ENCODE results near the gene CTNND2.
"Not testable (repeated sequence)": the region's sequence is repeated elsewhere in the genome, so short reads cannot be mapped to it uniquely, and the experiment has no call there.

Gene CTNND2

GRCh38 chr5:11323761-11324160 lies 580.5 kb downstream of the CTNND2 start:
- FAIRE-seq (no peak), DNase-seq (ENCODE audit: insufficient read length, low spot score) (no peak)
- no peak for TF ChIP-seq POLR2A (IDR thresholded peaks at IDR 0.05; ENCODE audit: low read depth, low read length)

DNA sequence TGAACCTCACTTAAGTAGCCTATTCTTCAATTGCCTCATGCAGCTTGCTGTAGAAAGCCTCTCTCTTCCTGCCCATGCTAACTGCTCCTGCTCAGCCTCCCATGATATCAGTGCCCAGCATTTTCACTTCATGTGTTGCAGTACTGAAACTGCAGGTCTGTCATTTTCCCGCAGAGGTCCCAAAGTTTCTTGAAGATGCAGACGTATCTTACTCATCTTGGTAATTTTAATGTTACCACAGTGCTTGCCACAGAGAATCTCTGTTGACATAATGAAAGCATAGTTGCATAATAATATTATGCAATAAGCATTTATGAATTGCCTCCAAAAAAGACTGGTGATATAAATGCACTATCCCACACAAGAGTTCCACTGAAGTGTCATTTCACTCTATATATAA lies 582.1 kb downstream of the CTNND2 start:
- DNase-seq (ENCODE audit: insufficient read length, low spot score) (no peak), FAIRE-seq (no peak)
- no peak for TF ChIP-seq POLR2A (IDR thresholded peaks at IDR 0.05; ENCODE audit: low read depth, low read length)

DNA sequence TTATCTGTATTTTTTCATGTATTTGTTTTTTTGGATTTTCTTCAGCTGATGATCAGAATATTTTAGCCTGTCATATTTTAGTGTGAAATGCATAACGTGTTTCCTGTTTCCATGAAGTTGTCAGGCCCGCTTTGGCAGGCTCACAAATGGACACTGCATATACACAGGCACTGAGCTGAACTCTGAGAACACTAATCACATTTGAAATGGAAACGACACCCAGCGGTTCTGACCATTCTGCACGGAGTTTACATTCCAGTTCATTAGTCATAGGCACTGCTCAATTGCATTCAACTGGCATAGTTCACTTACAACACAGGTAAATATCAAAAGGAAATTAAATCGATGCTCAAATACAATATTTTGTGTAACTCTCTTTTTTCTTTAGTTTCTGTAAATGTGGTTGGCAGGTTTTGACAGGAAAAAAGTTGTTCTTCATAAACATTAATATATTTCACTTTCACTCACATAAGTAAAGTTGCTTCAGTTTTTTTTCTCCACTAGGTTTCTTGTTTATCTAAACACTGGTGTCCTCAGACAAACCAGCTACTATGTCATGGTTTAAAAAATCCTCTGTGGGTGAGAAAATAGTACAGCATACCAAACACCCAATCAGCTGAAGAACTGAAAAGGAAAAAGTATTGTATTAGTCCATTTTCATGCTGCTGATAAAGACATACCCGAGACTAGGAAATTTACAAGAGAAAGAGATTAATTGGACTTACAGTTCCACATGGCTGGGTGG lies 584.2 kb downstream of the CTNND2 start:
- FAIRE-seq: no peak

DNA sequence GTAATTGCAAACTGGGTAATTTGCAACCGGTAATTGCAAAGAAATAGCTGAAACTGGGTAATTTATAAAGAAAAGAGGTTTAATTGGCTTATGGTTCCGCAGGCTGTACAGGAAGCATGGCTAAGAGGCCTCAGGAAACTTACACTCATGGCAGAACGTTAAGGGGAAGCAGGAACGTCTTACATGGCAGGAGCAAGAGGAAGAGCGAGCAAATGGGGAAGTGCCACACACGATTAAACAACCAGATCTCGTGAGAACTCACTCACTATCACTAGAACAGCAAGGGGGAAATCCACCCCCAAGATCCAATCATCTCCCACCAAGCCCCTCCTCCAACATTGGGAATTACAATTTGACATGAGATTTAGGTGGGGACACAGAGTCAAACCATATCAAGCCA lies 590.6 kb downstream of the CTNND2 start:
- DNase-seq (ENCODE audit: insufficient read length, low spot score); FAIRE-seq: not testable (repeated sequence)

More for the DNA sequence above, 584.2 kb downstream of the CTNND2 start:
- peak; percentile 9 for DNase-seq (ENCODE audit: insufficient read length, low spot score)
- TF ChIP-seq POLR2A (IDR thresholded peaks at IDR 0.05; ENCODE audit: low read depth, low read length): no peak

GRCh38 chr5:11311731-11312130 lies 592.5 kb downstream of the CTNND2 start:
- FAIRE-seq: no peak
- no peak for DNase-seq (ENCODE audit: insufficient read length, low spot score)
- TF ChIP-seq POLR2A (IDR thresholded peaks at IDR 0.05; ENCODE audit: low read depth, low read length): no peak

GRCh38 chr5:11311272-11311671 lies 593.0 kb downstream of the CTNND2 start:
- no peak for FAIRE-seq
- no peak for TF ChIP-seq POLR2A (IDR thresholded peaks at IDR 0.05; ENCODE audit: low read depth, low read length)
- DNase-seq (ENCODE audit: insufficient read length, low spot score): no peak

- DNase-seq (ENCODE audit: insufficient read length, low spot score) (no peak), FAIRE-seq (no peak)
- TF ChIP-seq POLR2A (IDR thresholded peaks at IDR 0.05; ENCODE audit: low read depth, low read length): no peak
These were observed 594.1 kb downstream of the CTNND2 start for GRCh38 chr5:11310158-11310557.

DNA sequence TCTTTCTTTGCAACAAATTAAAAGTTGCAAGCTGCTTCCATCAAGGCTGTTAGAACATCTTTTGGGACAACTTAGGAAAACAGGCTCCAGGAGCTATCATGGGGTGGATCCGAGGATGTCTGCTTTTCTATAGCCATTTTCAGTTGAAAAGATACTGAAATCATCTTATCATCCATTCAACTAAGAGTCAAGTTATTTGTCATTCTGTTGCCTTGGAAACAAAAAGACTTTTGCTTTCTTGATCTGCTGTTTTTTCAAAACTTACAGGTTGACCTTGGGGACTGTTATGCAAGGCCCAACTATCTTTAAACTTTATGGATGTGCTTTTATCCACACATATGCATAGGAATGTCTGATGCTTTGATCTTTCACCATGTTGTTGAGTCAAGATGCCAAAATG lies 597.9 kb downstream of the CTNND2 start:
- DNase-seq (ENCODE audit: insufficient read length, low spot score) (no peak), FAIRE-seq (no peak)
- TF ChIP-seq POLR2A (IDR thresholded peaks at IDR 0.05; ENCODE audit: low read depth, low read length): no peak

DNA sequence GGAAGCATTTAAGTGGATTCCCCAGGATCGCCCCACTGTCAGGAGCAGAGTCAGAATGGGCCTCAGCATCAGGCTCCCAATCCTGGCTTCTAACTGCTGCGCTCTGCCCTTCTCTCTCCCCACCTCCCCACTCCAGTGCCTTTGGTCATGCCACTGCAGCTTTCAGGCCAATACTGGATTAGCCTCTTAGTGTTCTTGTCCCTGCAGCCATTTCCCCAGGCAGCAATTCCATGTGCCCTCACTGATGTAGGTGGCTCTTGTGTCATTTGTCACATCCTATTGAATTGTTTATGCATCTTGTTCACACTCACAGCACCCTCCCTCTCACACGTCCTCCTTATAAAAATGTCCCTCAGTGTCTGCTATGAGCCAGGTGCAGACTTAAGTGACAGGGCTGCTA lies 599.0 kb downstream of the CTNND2 start:
- FAIRE-seq: no peak
- TF ChIP-seq POLR2A (IDR thresholded peaks at IDR 0.05; ENCODE audit: low read depth, low read length): no peak
- no peak for DNase-seq (ENCODE audit: insufficient read length, low spot score)

- no peak for DNase-seq (ENCODE audit: insufficient read length, low spot score)
- no peak for TF ChIP-seq POLR2A (IDR thresholded peaks at IDR 0.05; ENCODE audit: low read depth, low read length)
- no peak for FAIRE-seq
These were observed 599.6 kb downstream of the CTNND2 start for GRCh38 chr5:11304641-11305040.

DNA sequence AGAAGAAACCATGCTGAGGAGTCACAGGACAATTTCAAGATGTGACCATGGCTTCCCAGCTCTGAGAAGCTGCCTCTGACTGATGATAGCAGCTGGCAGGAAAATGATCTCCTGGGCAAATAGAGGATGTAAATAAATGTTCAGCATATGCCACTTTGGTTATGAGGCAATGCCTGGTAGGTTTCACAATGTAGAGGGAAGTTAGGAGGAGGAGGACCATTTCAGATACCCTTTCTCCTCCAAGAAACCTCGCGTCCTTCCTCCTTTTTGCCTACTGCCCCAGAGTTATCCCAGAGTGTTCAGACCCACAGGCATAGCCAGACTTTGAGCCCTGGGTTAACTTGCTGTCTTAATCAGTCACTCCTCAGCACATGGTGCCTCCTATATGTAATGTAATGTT lies 601.6 kb downstream of the CTNND2 start:
- DNase-seq (ENCODE audit: insufficient read length, low spot score): no peak
- no peak for TF ChIP-seq POLR2A (IDR thresholded peaks at IDR 0.05; ENCODE audit: low read depth, low read length)
- FAIRE-seq: no peak

DNA sequence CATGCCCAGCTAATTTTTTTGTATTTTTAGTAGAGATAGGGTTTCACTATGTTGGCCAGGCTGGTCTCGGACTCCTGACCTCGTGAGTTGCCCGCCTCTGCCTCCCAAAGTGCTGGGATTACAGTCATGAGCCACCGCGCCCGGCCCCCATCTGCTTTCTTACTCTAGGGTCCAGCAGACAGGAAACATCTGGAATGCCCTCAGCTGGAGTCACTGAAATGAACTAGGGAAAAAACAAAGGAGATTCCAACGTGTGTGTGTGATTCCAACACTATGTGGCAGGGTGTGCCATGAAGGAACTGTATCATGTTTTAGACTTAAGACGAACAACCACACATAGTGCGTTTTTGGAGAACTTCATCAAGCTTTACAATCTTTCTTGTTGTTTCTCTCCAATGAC lies 603.1 kb downstream of the CTNND2 start:
- TF ChIP-seq POLR2A (IDR thresholded peaks at IDR 0.05; ENCODE audit: low read depth, low read length): no peak
- no peak for FAIRE-seq
- DNase-seq (ENCODE audit: insufficient read length, low spot score): no peak

- no peak for TF ChIP-seq POLR2A (IDR thresholded peaks at IDR 0.05; ENCODE audit: low read depth, low read length)
- DNase-seq (ENCODE audit: insufficient read length, low spot score): no peak
- no peak for FAIRE-seq
These were observed 603.5 kb downstream of the CTNND2 start for GRCh38 chr5:11300736-11301135.

DNA sequence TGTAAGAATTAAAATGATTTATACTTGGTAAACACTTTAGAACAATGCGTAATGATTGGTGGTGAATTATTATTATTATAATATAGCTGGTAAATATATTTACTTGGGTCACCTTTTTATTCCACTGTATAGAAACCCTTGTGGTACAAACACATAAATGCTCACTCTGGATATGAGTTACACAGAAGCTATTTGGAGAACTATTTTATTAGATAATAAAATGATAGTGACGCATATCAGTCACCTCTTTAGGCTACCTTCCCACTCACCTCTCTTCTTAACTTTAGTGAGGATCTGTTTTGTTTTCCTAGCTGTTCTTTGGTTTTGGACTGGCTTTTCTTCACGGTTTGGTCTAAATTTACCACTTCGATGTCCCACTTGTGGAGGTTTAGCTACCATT lies 605.4 kb downstream of the CTNND2 start:
- no peak for FAIRE-seq

GRCh38 chr5:11293523-11293922 lies 610.7 kb downstream of the CTNND2 start:
- FAIRE-seq (no peak), DNase-seq (ENCODE audit: insufficient read length, low spot score) (no peak)
- no peak for TF ChIP-seq POLR2A (IDR thresholded peaks at IDR 0.05; ENCODE audit: low read depth, low read length)

More for the DNA sequence above, 605.4 kb downstream of the CTNND2 start:
- no peak for DNase-seq (ENCODE audit: insufficient read length, low spot score)
- no peak for TF ChIP-seq POLR2A (IDR thresholded peaks at IDR 0.05; ENCODE audit: low read depth, low read length)

Measured in H54 (cell line).